Skeletal muscle satellite cell (primary cell): ENCODE data around the gene PROK1.
A peak's percentile ranks its signal among the peaks of the same experiment; 100 is the strongest.

Source experiments
- H3K27me3 ChIP-seq: 2 replicates; pipeline ENCODE4 v1.7.0; 2013; ENCODE audit warnings: low read length; ENCODE audit not compliant: control insufficient read depth, insufficient read depth
- H3K36me3 ChIP-seq: 2 replicates; pipeline ENCODE4 v1.7.0; 2013; ENCODE audit warnings: mild to moderate bottlenecking, control low read depth, low read length; ENCODE audit not compliant: insufficient read depth
- H3K4me1 ChIP-seq: 2 replicates; pipeline ENCODE4 v1.7.0; 2013; ENCODE audit warnings: low read length; ENCODE audit not compliant: control insufficient read depth, insufficient read depth
- H3K4me2 ChIP-seq: 2 replicates; pipeline ENCODE4 v1.7.0; 2013; ENCODE audit warnings: mild to moderate bottlenecking, low read length
- H3K4me3 ChIP-seq: 2 replicates; pipeline ENCODE4 v1.7.0; 2013; ENCODE audit warnings: low read length
- H3K9ac ChIP-seq: 2 replicates; pipeline ENCODE4 v1.7.0; 2013; ENCODE audit warnings: mild to moderate bottlenecking, low read depth, low read length, moderate library complexity
- H3K9me3 ChIP-seq: replicated peaks from 2 replicates; pipeline ENCODE4 v1.7.0; 2013; ENCODE audit warnings: mild to moderate bottlenecking, control low read depth, low read length

The PROK1 gene

GRCh38 chr1:110454328-110454727 lies 3.4 kb downstream of the PROK1 start:
- H3K9me3 ChIP-seq, result no peaks in the 10 kb centered on the region
- H3K4me2 ChIP-seq, result no peak overlapping the region
- no peaks in the 10 kb centered on the region for H3K4me1 ChIP-seq
- peaks cover 57% of the 10 kb centered on the region for H3K27me3 ChIP-seq
- H3K4me3 ChIP-seq, result no peak overlapping the region
- no peaks in the 10 kb centered on the region for H3K36me3 ChIP-seq
- H3K9ac ChIP-seq, result no peak overlapping the region

GRCh38 chr1:110455151-110455550 lies 4.2 kb downstream of the PROK1 start:
- no peaks in the 10 kb centered on the region for H3K4me1 ChIP-seq
- H3K9me3 ChIP-seq, result no peaks in the 10 kb centered on the region
- H3K9ac ChIP-seq, result no peak overlapping the region
- H3K4me2 ChIP-seq, result no peak overlapping the region
- H3K4me3 ChIP-seq, result no peak overlapping the region
- H3K36me3 ChIP-seq, result no peaks in the 10 kb centered on the region
- H3K27me3 ChIP-seq, result peaks cover 49% of the 10 kb centered on the region

DNA sequence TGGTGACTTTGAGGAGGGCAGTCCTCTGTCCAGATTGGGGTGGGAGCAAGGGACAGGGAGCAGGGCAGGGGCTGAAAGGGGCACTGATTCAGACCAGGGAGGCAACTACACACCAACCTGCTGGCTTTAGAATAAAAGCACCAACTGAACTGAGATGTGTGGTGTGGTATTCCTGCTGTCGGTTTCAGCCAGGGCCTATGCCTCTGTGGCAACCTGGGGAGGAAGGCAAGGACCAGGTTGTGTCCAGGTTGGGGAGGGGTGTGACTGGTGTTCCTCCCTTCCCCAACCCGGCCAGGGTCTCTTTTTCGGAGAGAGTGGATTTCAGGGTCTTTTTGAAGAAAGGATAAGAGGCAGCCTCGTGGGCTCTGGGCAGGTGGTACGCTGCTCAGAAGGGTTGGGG lies 6.3 kb downstream of the PROK1 start:
- Histone ChIP-seq H3K4me3 (no peak overlapping the region), H3K9me3 (no peaks in the 10 kb centered on the region), H3K4me2 (no peak overlapping the region), H3K4me1 (no peaks in the 10 kb centered on the region), H3K27me3 (peaks cover 29% of the 10 kb centered on the region), H3K9ac (no peak overlapping the region), H3K36me3 (no peaks in the 10 kb centered on the region)

GRCh38 chr1:110460253-110461220 lies 9.6 kb downstream of the PROK1 start:
- Histone ChIP-seq H3K4me2 (no peak overlapping the region), H3K4me1 (peaks cover 17% of the 10 kb centered on the region), H3K27me3 (peaks cover 5% of the 10 kb centered on the region), H3K9me3 (no peaks in the 10 kb centered on the region), H3K9ac (no peak overlapping the region), H3K36me3 (no peaks in the 10 kb centered on the region), H3K4me3 (no peak overlapping the region)

DNA sequence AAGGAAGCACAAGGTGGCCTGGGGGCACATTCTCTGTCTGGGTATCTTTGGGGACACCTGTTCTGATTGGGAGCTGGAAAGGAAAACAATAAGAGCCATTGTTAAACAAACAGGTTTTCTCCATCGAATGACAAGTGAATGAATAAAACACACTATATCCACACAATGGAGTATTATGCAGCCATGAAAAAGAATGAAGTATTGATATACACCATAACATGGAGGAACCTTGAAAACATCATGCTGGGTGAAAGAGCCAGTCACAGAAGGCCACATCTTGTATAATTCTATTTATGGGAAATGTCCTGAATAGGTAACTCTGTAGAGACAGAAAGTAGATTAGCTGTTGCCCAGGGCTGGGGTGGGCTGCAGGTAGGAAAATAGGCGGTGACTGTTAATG lies 11.1 kb downstream of the PROK1 start:
- H3K9ac ChIP-seq, result no peak overlapping the region
- H3K27me3 ChIP-seq, result peaks cover 8% of the 10 kb centered on the region
- peaks cover 17% of the 10 kb centered on the region for H3K4me1 ChIP-seq
- H3K9me3 ChIP-seq, result no peaks in the 10 kb centered on the region
- H3K4me2 ChIP-seq, result no peak overlapping the region
- H3K36me3 ChIP-seq, result no peaks in the 10 kb centered on the region
- no peak overlapping the region for H3K4me3 ChIP-seq

DNA sequence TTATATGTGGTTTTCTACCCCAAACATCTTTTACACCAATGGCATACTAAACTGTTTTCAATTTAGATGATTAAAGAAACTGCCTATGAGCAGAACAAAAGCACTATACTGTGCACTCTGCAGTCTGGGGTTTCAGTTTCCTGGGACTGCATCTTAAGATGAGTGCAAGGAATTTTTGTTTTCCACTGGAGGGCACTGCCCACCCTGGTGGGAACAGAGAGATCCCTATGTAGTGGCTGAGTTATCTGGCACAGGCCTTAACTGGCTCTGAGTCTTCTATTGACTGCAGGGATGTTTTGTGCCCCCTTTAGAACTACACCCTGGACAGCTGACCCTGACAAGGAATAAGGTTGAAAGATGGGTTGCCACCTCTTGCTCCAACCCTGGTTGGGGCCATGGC lies 12.0 kb downstream of the PROK1 start:
- Histone ChIP-seq H3K36me3 (no peaks in the 10 kb centered on the region), H3K4me1 (peaks cover 17% of the 10 kb centered on the region), H3K4me2 (no peak overlapping the region), H3K9ac (no peak overlapping the region), H3K4me3 (no peak overlapping the region), H3K27me3 (peaks cover 8% of the 10 kb centered on the region), H3K9me3 (no peaks in the 10 kb centered on the region)

DNA sequence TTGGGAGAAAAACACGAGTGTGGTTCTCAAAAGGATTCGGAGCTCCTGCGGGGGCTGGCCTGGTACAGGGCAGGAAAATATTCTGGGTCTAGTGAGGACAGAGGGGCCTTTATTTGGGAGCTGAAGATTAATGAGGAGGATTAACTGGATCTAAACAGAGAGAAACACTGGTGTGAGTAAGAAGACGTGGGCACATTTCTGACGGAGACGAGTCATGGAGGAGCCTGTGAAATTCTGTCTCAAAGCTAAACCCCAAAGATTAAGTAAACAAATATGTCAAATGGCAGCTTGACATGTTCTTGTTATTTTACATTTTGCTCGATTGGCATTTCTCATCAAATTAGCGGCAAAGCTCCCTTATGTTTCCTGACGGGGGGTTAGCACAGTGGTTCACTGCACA lies 12.8 kb downstream of the PROK1 start:
- H3K27me3 ChIP-seq, result peaks cover 11% of the 10 kb centered on the region
- peaks cover 17% of the 10 kb centered on the region for H3K4me1 ChIP-seq
- H3K4me2 ChIP-seq, result no peak overlapping the region
- no peak overlapping the region for H3K4me3 ChIP-seq
- no peaks in the 10 kb centered on the region for H3K9me3 ChIP-seq
- H3K9ac ChIP-seq, result no peak overlapping the region
- H3K36me3 ChIP-seq, result no peaks in the 10 kb centered on the region

DNA sequence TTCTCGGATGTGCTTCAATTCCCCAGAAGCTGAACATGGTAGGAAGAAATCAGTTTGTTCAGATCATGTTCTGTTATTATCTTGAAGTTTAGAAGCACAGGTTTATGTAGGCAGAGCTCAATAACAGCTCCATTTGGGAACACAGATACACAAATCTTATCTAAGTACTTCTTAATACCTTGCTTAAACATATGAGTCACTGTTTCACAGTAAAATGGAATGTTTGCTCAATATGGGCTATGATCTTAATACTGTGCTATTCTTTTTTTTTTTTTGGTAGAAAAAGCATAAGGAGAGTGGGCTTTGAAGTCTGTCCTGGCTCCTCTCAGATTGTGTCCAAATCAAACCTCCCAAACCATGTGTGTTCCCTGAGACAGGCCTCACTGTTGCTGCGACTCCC lies 13.4 kb downstream of the PROK1 start:
- Histone ChIP-seq H3K27me3 (peaks cover 14% of the 10 kb centered on the region), H3K36me3 (no peaks in the 10 kb centered on the region), H3K4me1 (peaks cover 17% of the 10 kb centered on the region), H3K4me2 (peak overlapping the region; percentile 11), H3K9me3 (no peaks in the 10 kb centered on the region), H3K9ac (no peak overlapping the region), H3K4me3 (no peak overlapping the region)

DNA sequence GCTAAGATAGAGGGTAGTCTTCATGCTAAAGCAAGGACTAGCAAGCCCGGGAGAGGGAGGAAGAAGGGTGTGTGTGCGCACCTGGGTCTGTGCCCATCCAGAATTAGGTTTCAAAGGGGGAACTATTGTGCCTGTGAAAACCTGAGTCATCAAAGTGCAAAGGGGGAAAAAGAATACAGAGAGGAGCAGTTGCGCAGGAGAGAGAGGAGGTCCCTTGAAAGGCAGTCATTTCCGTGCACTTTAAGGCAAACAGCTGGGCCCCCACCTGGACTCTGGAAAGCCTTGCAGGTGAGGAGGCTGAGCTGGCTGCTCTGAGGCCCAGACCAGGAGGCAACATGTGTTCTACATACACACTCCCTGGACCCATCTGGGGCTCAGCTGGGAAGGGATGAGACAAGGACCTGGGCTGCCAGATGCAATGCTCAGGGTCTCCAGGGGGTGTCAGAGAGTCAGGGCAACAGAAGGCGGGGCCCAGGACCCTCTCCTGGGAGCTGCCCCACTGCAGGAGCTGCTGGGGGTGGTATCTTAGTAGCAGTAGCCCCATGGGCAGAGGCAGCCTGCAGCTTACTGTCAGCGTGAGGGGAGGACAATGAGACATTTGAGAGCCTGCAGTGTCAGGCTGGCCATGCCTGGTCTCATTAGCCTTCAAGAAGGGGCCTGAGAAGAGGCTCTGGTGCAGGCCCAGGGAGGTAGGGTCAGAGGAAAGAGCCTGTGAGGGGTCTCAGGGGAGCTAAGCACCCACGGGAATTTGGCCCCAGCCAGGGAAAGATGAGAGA lies 14.3 kb downstream of the PROK1 start:
- no peak overlapping the region for H3K9ac ChIP-seq
- no peak overlapping the region for H3K4me2 ChIP-seq
- no peaks in the 10 kb centered on the region for H3K9me3 ChIP-seq
- H3K4me3 ChIP-seq, result no peak overlapping the region
- H3K36me3 ChIP-seq, result no peaks in the 10 kb centered on the region
- peaks cover 17% of the 10 kb centered on the region for H3K4me1 ChIP-seq
- H3K27me3 ChIP-seq, result peaks cover 19% of the 10 kb centered on the region

DNA sequence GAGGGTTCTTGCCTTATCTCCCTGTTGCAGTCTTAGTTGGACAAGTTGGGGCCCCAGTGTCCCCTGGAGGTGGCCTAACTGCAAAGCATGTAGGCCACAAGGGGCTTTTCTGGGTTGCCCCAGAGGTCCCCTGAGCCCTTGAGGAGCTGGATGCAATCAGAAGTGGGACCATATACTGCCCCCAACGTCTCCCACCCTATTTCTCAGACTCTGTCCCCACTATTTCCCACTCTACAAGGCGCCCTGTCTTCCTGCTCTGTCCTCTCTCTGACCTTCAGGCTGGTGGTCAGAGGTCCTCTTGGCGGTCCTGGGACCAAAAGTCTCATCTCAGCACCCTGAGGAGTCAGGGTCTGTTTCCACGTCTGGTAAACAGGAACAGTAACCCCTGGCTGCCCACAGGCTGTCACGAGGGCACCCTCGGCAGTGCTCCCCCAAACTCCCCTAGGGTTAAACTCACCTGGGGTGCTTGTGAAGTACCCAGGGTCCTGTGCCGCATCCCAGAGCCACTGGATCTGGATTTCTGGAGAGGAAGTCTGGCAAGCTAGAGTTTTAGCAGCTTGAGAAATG lies 14.9 kb downstream of the PROK1 start:
- no peaks in the 10 kb centered on the region for H3K9me3 ChIP-seq
- H3K4me2 ChIP-seq, result no peak overlapping the region

GRCh38 chr1:110466646-110467280 lies 15.8 kb downstream of the PROK1 start:
- no peak overlapping the region for H3K9ac ChIP-seq
- no peaks in the 10 kb centered on the region for H3K36me3 ChIP-seq
- H3K9me3 ChIP-seq, result no peaks in the 10 kb centered on the region
- peaks cover 17% of the 10 kb centered on the region for H3K4me1 ChIP-seq
- no peak overlapping the region for H3K4me2 ChIP-seq
- no peak overlapping the region for H3K4me3 ChIP-seq
- H3K27me3 ChIP-seq, result peaks cover 29% of the 10 kb centered on the region

More for the DNA sequence above, 14.9 kb downstream of the PROK1 start:
- Histone ChIP-seq H3K9ac (no peak overlapping the region), H3K27me3 (peaks cover 22% of the 10 kb centered on the region), H3K36me3 (no peaks in the 10 kb centered on the region), H3K4me3 (no peak overlapping the region), H3K4me1 (peaks cover 17% of the 10 kb centered on the region)
